Stimulated activated CD8-positive, alpha-beta memory T cell treated with anti-CD3 and anti-CD28 coated beads, Interleukin-12 subunit alpha, Interleukin-12 subunit beta, amount 100 ng/mL, for 1 hour (primary cell): ENCODE data around the gene TTYH2.
"Not testable (repeated sequence)": the region's sequence is repeated elsewhere in the genome, so short reads cannot be mapped to it uniquely, and the experiment has no call there.

Source experiments
- DNase-seq: peaks from one replicate; pipeline ENCODE4 v3.0.0-alpha.2; 2020; ENCODE audit warnings: low read depth

TTYH2 gene

DNA sequence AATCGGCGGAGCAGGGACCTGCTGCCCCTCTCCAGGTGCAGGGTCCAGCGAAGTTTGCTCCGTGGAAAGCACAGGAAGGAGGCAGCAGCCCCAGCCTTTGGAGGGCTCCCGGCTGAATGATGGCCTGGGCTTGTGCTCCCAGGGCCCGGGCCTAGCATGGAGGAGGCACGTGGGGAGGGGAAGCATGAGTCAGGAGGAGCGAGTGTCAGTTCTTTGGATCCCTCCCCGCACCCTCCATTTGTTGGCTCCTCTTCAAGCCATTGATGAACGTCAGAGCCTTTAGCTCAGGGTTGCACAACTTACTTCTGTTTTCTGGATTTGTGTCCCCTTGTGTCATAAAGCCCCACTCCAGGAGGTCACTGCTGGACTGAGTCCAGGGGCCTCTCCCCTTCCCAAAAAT, 25.8 kb downstream of the TTYH2 start:
- DNase-seq: no peak

DNA sequence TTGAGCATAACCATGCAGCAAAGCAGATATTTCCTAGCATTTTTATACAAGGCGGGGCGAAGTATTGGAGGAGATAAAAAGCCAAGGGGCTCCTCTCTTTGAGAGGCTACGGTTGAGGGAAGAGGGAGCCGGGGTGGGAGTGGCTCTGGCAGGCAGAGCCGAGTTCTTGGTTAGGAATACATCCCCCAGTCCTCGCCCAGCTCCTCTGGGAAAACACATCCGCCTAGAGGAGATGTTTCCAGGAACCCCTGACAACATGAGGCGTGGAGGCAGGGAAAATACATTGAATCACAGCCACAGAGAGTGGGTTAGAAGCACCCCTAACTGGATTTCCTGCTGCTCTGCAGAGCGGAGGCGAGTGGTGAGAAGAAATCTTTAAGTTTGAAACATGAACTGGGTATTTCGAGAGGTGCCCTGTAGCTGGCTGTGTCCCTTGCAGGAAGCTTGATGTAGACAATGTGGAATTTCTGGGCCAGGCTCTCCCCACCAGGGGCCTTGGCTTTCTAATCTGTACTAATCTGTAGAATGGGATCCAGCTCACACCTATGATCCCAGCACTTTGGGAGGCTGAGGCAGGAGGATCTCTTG, 27.3 kb downstream of the TTYH2 start:
- DNase-seq: no peak

DNA sequence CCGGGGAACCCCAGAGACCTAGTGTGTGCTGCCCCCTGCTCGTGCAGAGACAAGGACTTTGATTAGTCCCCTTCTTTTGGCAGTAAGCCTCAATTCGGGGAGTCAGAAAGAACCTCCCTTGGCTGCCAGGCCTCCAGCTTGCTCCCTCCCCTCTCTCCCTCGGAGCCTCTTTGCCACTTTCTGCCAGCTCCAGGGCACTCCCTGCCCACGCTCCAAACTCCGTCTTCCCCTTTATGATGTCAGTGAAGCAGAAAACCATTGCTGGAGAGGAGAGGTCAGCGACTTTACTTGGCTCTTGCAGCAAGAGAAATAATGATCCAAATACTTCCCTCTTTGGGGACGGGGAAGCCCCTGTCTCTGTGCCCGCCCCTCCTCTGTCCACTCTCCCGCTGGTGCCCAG, 28.1 kb downstream of the TTYH2 start:
- DNase-seq: no peak

DNA sequence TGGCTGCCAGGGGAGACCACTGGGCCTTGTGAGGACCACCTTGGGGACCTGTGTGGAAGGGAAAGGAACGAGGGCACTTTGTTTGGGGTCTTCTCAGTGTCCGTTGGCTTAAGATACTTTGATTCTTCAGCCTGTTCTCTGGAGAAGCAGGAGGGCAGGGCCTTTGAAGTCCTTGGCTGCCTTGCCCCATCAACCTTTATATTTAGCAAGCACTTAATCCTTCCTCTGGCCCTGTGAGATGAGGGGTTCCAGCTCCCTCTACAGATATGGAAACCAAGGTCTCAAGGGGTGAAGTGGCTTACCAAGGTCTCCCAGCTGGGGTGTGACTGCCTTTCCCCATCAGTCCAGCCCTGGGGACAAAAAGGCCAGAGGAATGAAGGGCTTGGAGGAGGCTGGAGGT, 28.5 kb downstream of the TTYH2 start:
- DNase-seq: no peak

DNA sequence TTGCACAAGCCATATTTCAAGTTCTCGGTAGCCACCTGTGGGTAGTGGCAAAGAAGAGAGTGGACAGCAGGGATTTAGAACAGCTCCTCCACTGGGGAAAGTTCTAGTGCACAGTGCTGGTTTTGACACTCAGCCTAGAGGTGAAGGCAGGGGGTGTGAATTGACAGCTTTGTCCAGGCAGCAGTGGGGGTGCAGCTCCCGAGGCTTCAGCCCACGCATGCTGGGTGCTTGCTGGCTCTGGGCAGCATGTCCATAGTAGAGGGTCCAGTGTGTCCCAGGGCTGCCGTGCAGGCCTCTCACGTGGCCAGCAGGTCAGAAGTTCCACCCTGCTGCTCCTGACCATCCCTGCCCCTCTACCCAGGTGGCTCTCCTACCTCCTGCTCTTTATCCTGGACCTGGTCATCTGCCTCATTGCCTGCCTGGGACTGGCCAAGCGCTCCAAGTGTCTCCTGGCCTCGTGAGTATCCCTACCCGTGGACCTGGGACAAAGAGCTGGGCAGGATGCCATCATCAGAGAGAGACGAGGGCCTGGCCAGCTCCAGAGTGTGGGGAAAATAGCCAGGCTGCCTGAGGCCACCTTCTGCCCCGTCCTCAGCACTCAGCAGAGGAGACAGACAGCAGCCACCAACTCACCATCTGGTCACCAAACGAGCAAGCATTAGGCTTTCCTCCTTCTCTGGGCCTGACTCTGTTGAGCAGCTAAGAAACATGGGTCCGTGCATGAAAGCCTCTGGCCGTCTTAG, 29.8 kb downstream of the TTYH2 start:
- no peak for DNase-seq

DNA sequence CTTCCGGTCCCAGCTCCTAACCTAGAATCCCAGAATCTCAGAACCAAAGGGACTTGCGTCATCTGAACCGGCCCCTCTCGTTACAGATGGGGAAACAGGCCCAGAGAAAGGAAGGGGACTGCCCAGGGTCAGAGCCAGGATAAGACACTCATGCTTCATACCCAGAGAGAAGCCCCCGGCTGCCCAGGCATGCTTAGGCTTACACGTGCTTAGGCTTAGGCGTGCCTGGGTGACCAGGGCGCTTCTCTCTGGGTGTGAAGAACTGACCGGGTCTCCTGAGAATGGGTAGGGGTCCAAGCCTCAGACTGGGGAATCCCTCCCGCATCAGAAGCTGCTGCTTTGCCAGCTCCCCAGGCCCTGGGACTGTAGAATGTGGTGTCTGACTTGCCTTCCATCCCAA, 30.8 kb downstream of the TTYH2 start:
- DNase-seq: no peak

DNA sequence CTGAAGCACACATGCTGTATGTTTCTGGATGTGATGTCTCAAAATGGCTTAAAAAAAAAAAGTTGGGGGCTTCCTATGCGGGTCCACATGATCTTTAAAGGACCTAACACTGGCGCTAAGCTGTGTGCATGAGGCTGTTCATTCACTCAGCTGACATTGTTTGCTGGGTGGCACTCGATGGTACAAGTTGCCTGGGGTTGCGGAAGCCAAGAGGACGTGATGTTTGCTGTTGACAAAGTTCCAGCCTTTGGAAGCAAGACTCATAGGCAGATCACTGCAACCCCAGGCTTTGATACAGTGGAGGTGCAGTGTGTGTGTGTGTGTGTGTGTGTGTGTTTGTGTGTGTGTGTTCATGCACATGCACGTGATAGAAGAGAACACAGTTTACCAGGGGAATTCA, 31.2 kb downstream of the TTYH2 start:
- no peak for DNase-seq

DNA sequence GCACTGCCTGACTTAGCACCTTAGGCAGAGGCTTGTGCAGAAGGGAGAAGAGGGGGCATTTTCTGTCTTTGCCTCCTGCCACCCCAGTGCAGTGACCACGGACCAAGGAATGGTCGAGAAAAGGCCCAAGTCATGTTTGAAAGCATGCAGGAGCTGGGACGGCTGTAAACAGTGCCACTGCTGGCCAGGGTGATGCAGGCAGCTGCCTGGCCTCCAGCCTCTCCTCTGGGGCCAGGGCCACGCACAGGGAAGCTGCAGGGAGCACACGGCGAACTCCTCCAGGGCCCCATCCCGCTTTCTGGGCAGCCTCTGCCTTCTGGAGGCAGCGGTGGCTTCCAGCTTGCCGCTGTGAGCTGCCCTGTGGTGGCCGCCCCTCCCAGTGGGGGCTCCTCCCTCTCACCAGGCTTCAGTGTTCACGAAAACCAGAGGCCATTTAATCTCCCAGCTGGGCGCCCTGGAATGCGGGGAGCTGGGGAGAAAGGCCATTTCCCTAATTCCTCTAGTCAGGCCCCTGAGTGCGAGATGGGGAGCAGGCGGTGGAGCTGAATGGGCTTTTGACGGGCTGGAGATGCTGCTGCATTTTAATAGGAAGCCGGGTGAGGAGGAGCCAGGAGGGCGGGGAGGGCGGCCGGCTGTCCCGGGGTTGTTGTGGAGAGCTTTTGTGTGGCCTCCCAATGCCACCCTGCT, 31.9 kb downstream of the TTYH2 start:
- no peak for DNase-seq

DNA sequence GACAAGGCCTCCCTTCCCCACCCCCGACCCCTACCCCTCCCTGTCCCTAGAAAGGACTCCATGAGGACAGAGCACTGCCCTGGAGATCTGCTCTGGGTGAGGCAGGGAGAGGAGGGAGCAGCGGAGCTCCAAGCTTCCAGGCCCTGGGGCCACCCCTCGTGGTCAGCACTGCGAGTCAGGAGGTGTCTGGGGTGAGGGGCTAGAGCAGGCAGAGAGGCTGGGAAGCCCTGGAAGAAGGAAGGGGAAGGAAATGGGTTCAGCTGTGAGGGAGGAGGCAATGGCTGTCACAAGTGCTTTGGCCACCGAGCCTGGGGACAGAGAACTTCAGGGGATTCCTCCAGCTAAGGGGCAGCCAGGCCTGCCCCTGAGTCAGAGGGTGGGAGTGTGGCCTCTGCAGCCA, 32.5 kb downstream of the TTYH2 start:
- no peak for DNase-seq

DNA sequence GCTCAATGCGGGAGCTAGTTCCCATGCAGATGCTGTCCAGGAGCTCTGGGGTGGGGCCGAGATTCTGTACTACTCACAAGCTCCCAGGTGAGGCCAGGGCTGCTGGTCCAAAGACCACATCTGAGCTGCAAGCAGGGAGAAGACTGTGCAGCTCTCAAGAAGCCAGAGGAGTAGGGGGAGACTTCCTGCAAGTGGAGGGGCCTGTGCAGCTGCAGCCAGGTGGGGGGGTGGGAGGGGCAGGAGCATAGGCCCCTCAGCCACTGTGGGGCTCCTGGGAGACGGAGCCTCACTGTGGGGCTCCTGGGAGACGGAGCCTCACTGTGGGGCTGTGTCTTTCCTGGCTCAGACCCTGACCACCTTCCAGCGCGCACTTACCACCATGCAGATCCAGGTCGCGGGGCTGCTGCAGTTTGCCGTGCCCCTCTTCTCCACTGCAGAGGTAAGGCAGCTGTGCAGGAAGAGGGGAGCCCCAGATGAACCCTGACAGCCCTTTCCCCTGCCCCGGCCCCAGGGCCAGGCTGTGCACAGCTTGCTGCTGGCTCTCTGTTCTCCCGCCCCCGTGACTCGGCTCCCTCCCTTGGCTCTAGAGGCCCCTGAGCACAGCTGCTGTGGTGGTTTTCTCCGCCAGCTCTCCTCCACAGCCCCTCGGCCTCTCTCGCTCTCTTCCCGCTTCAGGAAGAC, 36.4 kb downstream of the TTYH2 start:
- DNase-seq: no peak

DNA sequence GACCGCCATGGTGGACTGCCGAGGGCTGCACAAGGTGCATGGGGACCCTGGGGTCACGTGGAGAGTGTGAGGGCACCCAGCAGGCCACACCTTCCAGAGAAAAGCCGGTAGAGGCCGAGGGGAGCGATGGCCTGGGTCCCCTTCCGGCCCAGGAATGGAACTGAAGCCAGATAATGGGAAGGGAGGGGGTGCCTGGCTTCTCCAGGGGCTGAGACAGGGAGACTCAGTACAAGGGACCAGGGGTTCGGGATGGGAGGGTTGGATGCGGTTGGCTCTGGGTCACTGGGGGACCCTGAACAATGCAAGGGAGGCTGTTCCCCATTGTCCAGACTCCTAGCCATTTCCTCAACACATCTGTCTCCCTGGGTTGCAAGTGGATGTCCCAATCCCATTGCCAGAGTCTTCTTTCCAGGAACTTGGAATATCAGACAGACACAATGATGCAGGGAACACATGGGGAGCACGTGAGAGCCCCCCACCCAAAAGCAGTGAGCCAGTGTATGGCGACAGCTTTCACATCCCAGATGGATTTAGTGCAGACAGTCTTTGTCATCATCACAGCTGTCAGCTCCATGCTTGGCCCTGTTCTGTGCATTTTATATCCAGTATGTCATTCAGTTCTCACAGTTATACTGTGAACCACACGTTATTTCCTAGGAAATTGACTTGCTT, 37.1 kb downstream of the TTYH2 start:
- DNase-seq: no peak

DNA sequence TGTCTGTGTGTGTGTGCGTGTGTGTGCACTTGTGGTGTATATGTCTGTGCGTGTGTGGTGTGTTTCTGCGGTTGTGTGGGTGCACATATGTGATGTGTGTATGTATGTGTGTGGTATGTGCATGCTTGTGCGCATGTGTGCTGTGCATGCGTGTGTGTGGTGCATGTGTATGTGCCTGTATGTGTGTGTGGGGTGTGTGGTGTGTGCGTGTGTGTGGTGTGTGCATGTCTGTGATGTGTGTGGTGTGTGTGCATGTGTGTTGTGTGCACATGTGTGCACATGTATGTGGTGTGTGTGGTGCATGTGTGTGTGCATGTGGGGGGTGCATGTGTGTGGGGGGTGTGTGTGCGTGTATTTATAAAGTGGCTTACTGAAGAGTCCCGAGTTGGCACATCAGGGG, 37.7 kb downstream of the TTYH2 start:
- DNase-seq: no peak

DNA sequence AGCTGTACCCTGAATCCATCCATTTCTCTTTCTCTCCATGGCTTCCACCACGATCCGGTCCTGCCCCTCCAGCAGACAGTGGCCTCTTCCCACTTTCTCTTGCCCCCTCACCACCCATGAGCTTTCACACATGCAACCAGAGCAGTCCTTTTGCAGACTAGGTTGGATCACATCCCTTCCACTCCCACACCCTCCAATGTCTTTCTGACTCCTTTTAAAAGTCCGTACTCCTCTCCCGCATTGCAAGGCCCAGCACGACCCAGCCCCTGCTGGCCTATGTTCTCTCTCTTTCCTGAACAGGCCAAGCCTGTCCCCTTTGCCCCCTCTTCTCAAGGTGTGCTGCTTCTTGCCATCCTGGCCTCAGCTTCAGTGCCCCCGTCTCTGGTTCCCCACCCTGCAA, 38.2 kb downstream of the TTYH2 start:
- no peak for DNase-seq

DNA sequence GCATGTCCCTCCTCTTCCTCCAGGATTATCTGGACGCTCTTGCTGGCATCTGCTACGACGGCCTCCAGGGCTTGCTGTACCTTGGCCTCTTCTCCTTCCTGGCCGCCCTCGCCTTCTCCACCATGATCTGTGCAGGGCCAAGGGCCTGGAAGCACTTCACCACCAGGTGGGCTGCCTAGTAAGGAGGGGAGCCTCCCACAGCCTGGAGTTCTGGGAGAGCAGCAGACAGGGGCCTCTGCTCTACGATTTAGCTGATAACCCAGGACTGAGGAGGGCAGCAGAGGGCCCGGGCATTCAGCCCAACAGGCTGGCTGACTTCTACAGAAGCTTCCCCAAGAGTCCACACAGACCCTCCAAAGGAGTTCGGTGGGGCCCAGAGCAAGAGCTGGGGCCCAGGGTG, 38.8 kb downstream of the TTYH2 start:
- DNase-seq: no peak

DNA sequence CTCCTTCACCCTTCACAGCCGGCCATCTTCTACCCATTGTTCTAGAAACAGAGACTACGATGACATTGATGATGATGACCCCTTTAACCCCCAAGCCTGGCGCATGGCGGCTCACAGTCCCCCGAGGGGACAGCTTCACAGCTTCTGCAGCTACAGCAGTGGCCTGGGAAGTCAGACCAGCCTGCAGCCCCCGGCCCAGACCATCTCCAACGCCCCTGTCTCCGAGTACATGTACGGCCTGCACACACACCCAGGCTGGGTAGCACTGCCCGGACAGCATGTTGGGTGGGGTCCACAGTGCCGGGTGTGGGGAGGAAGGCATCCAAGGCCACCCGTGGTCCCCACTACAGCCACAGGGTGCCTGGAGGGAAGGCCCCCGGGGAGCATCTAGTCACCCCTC, 39.7 kb downstream of the TTYH2 start:
- no peak for DNase-seq

DNA sequence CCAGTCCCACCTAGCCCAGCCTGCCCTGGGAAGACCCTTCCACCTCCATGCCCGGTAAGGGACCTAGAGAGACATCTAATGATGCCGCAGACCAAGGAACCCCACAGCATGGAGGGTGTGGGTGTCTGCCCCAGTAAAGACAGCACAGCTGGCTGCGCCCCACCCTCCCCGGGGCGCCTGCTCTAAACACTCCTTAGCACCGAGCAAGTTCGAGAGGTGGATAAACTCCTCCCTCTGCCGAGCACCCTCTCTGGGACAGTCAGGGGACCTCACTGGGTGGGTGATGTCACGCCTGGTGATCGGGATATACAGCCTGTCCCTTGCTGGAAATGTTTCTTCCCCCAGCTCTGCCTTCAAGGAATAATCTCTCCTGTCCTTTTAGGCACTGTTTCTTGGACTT, 43.9 kb downstream of the TTYH2 start:
- DNase-seq: no peak

DNA sequence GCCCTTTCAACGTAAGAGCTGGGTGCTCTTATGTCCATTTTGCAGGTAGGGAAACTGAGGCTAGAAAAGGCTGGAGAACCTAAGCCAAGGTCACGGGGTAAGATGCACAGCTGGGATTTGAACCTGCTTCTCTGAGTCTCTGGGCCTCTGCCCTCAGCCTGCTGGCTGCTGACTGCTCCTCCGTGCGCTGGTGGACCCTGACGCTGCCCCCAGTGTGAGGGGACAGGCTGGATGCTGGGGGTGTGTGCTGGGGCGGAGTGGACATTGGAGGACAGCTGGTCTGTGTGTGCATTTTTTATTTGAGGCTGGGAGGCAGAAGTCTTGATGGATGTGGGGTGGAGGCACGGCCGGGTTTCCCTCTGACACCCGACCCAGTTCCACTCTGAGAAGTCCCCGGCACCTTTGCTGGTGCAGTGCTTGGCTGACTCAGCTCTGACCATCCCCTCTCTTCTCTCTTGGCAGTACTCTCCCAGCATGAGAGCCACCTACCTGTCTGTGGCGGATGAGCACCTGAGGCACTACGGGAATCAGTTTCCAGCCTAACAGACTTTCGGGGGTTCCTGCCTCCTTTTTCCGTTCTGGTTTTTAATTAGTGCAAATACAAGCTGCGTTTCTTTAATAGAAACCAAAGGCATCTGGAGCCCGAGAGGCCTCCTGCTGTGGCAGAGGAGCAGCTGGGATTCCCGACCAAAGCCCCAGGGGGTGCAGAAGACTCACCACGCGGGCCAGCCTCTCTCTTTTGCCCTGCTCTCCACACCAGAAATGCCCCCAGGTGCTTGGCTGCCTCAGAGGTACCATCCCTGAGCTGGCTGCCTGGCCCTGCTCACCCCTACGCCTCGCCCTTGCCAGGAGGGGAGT, 46.5 kb downstream of the TTYH2 start:
- no peak for DNase-seq

DNA sequence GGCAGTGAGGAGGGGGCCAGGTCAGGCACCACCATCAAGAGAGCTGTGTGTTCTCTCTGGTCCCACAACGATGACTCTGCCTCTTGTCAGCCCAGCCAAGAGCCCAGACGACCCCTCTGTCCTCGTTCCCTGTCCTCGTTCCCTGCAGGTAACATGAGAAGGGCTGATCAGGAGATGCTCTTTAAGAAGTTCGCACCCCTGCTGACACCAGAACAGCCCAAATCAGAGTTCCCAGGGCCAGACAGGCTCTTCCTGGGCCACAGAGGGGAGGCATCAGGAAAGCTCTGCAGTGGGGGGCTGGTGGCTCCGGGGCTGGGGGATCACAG, 47.1 kb downstream of the TTYH2 start:
- DNase-seq: no peak

DNA sequence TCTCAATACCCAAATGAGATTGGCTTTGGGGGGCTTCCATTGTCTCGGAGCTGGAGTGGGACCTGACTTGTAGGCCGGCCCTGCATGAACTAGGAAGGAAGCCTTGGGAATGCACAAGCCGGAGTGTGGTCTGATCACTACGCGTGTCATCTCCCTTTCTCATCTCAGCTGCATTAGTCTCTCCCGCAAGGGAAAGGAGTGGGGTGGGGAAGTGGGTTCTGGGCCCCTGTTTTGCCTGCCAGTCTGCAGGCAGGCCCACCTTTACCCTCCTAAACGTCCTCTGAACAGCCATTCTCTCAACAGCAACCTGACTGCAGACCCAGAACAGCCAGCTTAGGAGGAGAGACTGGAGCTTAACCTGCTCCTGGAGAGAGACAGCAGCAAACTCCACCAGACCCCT, 49.2 kb downstream of the TTYH2 start:
- DNase-seq: no peak

DNA sequence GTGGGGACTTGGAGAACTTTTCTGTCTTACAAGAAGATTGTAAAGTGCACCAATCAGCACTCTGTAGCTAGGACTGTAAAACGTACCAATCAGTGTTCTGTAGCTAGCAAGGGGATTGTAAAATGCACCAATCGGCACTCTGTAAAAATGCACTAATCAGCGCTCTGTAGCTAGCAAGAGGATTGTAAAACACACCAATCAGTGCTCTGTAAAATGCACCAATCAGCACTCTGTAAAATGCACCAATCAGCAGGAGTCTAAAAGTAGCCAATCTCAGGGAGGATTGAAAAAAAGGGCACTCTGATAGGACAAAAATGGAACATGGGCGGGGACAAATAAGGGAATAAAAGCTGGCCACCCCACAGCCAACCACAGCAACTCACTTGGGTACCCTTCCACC, 53.7 kb downstream of the TTYH2 start:
- not testable (repeated sequence) for DNase-seq

DNA sequence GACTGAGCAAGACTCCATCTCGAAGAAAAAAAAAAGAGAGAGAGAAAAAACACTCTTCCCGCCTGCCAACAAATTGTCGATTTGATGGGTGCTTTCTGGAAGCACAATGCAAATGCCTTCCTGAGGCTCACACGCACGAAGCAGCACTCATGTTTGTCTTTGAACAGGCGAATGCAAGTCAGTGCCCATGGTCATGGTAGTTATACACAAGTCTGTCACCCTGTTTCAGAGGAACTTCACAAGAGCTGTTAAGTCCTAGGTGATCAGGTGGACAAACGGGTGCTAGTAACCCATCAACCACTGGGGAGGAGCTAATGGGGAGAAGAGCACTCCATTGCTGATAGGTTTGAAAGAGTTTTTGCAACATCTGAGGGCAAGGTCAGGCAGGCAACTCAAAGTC, 54.2 kb downstream of the TTYH2 start:
- no peak for DNase-seq
